Spinal cord (tissue), 10 donors: ENCODE results near the gene CAMK1D. TPM values are rescaled to one million over a fixed set of nuclear protein-coding genes. Genes with fewer than 3 reads are reported as not detected.
"Not testable (repeated sequence)": the region's sequence is repeated elsewhere in the genome, so short reads cannot be mapped to it uniquely, and the experiment has no call there.

Source experiments
- DNase-seq, 6 donors: peaks; one replicate each; pipeline versions ENCODE4 v3.0.0 to v3.0.0-alpha.2; 2013 to 2015; ENCODE audit warnings: low spot score in 6 of 6, low read depth in 4 of 6
- H3K27ac ChIP-seq: one replicate; pipeline ENCODE4 v1.5.1; 2013; ENCODE audit warnings: low read depth, low read length, control low read depth
- H3K27me3 ChIP-seq: one replicate; pipeline ENCODE4 v1.6.1; 2013; ENCODE audit warnings: low read length; ENCODE audit not compliant: control insufficient read depth, insufficient read depth
- H3K36me3 ChIP-seq: one replicate; pipeline ENCODE4 v1.6.1; 2013; ENCODE audit warnings: low read length; ENCODE audit not compliant: control insufficient read depth, insufficient read depth
- H3K4me1 ChIP-seq: one replicate; pipeline ENCODE4 v1.6.1; 2013; ENCODE audit warnings: low read length; ENCODE audit not compliant: control insufficient read depth, insufficient read depth
- H3K4me3 ChIP-seq: one replicate; pipeline ENCODE4 v1.5.1; 2013; ENCODE audit warnings: low read depth, low read length, control low read depth
- H3K9me3 ChIP-seq: one replicate; pipeline ENCODE4 v1.6.1; 2013; ENCODE audit warnings: low read length; ENCODE audit not compliant: control insufficient read depth, insufficient read depth
- WGBS: methylation state at CpG from one replicate; pipeline ENCODE4 v1.1.5; 2013; ENCODE audit warnings: missing lambda C conversion rate; ENCODE audit not compliant: insufficient coverage; 5-methylcytosine and 5-hydroxymethylcytosine counted together
- polyA plus RNA-seq, 2 donors: library from polyadenylated mRNA; unstranded; fragments of 120-200 nt; gene quantifications; one replicate each; pipeline ENCODE4 v1.2.1, GENCODE V29; 2013; ENCODE audit not compliant: insufficient read length in 2 of 2
- total RNA-seq, 2 donors: library from RNA; depleted of rRNA in 1 of 2; stranded (reverse); fragments of 120-200 nt in 1 of 2; fragments of >200 nt in 1 of 2; gene quantifications; one replicate each; pipeline versions ENCODE4 v1.2.3 to v1.2.4, GENCODE V29; 2013 to 2014
- donor health status: healthy.

CAMK1D gene
- total and polyA plus RNA-seq, 4 donors = 25.2 to 39.0 (median 33.9) TPM

DNA sequence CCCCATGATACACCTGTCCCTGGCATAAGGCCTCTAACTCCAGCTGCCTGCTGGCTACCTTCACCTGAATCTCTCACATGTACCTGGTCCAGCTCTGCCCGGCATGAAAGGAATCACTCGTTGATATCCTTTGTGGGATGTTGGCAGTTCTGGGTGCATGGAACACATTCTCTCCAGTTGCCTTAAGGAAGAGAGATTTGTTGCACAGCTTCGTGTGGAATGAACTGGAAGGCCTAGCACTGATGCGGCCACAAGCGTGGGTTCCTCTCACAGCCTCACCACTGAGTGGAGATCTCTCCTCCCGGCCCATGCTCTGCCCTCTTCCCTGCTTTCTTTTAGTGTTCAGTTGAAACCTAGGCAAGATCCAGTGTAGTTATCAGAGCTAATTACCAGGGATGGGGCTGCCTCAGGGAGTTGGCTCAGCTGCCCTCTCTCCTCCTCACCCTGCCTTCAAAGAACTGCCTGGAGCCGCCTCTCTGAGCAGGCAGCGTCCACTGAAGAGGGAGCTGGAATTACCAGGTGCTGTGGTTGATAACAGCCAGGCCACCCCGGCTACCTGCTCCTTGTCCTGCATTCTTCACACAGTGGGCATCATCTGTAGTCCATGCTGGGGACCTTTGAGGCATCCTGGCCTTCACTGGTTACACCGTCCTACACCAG is 457.9 kb downstream of the CAMK1D start:
- Histone ChIP-seq H3K4me3 (no peak overlapping the region), H3K4me1 (peaks cover 8% of the 10 kb centered on the region), H3K27me3 (no peaks in the 10 kb centered on the region), H3K36me3 (no peaks in the 10 kb centered on the region), H3K9me3 (no peaks in the 10 kb centered on the region), H3K27ac (no peak overlapping the region)
- WGBS = 66% methylated on average over 7 of the region's 10 CpGs
- DNase-seq = peak in 1 of 6 donors; percentile 34

DNA sequence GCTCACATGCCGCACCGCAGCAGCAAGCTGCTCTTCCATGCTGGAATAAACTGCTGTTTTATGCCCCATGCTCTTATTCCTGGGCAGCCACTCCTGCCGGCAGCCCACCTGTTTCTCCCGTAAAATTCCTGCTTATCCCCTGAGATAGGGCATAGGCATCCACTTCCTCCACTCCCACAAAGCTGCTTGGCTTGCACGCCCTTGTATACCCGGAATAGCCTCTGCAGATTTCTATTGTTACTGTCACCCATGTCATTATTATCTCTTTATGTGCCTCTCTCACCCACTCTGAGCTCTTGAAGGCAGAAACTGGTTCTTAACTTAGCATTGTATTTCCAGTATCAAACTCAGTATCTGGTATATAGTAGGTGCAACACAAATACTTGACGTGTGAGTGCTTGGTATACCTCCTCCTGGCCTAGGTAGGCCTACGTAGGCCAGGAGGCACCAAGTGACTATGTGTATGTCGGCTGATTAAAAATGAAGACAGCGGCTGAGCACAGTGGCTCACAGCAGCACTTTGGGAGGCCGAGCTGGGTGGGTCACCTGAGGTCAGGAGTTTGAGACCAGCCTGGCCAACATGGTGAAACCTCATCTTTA is 458.8 kb downstream of the CAMK1D start:
- no peak overlapping the region for H3K27ac ChIP-seq
- no peaks in the 10 kb centered on the region for H3K36me3 ChIP-seq
- no peak for DNase-seq
- no peak overlapping the region for H3K4me3 ChIP-seq
- no peaks in the 10 kb centered on the region for H3K27me3 ChIP-seq
- H3K4me1 ChIP-seq = peaks cover 12% of the 10 kb centered on the region
- WGBS = 92% methylated on average over 9 of the region's 11 CpGs
- H3K9me3 ChIP-seq = no peaks in the 10 kb centered on the region

DNA sequence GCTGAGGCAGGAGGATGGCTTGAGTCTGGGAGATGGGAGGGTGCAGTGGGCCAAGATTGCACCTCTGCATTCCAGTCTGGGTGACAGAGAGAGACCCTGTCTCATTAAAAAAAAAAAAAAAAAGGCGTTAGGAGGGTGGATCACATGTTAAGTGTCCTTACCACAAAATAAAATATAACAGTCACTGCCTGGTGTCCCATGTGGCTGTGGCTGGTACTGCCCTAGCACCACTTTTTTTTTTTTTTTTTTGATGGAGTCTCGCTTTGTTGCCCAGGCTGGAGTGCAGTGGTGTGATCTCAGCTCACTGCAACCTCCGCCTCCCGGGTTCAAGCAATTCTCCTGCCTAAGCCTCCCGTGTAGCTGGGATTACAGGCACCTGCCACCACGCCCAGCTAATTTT is 460.7 kb downstream of the CAMK1D start:
- WGBS = 96% methylated on average over 5 of the region's 6 CpGs
- H3K36me3 ChIP-seq = not testable (repeated sequence)

DNA sequence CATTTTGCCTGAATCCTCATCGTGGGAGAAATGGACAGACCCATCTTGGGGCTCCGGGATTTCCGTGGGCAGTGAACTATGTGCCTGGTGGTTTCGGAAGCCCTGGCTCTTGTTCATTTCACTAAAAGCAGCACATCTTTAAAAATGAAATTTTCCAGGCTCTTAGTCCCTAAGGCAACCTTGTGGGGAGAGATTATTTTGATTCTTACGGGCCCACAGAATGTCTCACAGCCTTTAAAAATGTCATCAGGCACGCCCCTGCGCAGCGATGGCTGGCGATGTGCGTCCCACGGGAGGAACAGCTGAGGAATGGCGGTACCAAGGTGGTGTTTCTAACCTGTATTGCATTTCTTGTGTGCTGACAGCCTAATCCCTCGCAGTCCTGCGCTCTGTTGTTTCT is 462.5 kb downstream of the CAMK1D start:
- WGBS = 89% methylated on average over 11 of the region's 14 CpGs
- DNase-seq = peak in 1 of 6 donors; percentile 71
- peaks cover 15% of the 10 kb centered on the region for H3K36me3 ChIP-seq
- H3K9me3 ChIP-seq = no peaks in the 10 kb centered on the region
- H3K27me3 ChIP-seq = no peaks in the 10 kb centered on the region
- H3K27ac ChIP-seq = no peak overlapping the region
- no peak overlapping the region for H3K4me3 ChIP-seq
- H3K4me1 ChIP-seq = peaks cover 12% of the 10 kb centered on the region

More for the DNA sequence above, 460.7 kb downstream of the CAMK1D start:
- not testable (repeated sequence) for H3K27me3 ChIP-seq, H3K27ac ChIP-seq, DNase-seq, H3K9me3 ChIP-seq, H3K4me3 ChIP-seq
- H3K4me1 ChIP-seq = peaks cover 12% of the 10 kb centered on the region

DNA sequence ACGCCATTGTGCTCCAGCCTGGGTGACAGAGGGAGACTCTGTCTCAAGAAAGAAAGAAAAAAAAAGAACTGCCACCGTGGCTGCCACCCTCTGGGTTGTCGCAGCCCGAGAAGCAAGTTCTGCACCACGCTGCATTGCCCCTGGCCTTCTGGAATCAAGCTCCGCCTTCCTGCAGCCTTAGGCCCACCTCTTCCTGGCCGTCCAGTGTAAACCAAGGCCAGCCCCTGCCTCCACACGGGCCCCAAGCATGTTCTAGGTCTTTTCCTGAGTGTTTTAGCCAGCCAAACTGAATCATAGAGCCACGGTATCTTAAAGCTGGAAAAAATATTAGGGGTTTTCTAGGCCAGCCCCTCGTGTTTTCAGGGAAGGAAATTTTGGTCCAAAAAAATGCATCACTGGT is 463.2 kb downstream of the CAMK1D start:
- 74% methylated on average over 9 of the region's 10 CpGs for WGBS
- peaks cover 12% of the 10 kb centered on the region for H3K4me1 ChIP-seq

DNA sequence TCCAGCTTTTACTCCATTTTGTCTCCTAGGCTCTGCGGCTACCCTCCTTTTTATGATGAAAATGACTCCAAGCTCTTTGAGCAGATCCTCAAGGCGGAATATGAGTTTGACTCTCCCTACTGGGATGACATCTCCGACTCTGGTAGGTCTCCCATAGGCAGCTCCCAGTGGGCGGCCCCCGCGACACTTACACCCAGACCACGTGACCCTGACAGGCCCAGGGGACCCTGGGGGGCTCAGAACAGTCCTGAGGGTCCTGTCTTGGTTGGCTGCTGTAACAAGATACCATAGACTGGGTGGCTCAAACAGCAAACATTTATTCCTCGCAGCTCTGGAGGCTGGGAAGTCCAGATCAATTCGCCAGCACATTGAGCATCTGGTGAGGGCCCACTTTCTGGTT is 464.8 kb downstream of the CAMK1D start:
- Histone ChIP-seq H3K4me1 (peaks cover 10% of the 10 kb centered on the region), H3K27ac (no peak overlapping the region), H3K4me3 (no peak overlapping the region), H3K9me3 (no peaks in the 10 kb centered on the region), H3K27me3 (no peaks in the 10 kb centered on the region), H3K36me3 (peaks cover 17% of the 10 kb centered on the region)
- WGBS = 100% methylated on average over 9 of the region's 9 CpGs
- DNase-seq = no peak

More for the DNA sequence above, 463.2 kb downstream of the CAMK1D start:
- Histone ChIP-seq H3K27me3 (no peaks in the 10 kb centered on the region), H3K9me3 (no peaks in the 10 kb centered on the region), H3K4me3 (no peak overlapping the region), H3K36me3 (peaks cover 15% of the 10 kb centered on the region), H3K27ac (no peak overlapping the region)
- no peak for DNase-seq

DNA sequence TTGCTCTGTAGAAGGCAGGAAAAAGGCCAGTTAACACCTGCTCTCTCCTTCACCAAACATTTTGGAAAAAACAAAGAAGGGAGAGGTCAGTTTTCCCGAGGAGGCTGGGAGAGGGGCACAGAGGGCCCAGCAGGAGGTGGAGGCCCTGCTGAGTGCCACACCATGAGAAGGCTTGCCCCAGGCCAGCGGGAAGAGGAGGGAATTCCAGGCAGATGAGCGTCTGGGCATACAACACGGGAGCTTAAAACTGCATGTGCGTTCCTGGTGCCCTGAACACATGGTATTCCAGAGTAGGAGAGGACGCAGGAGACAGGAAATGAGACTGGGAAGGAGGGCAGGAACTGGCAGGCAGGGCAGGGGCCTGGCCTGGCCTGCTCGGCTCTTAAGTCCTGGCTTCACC is 469.7 kb downstream of the CAMK1D start:
- no peak for DNase-seq
- H3K36me3 ChIP-seq = peaks cover 29% of the 10 kb centered on the region
- no peak overlapping the region for H3K4me3 ChIP-seq
- no peaks in the 10 kb centered on the region for H3K9me3 ChIP-seq
- no peaks in the 10 kb centered on the region for H3K27me3 ChIP-seq
- H3K4me1 ChIP-seq = peaks cover 22% of the 10 kb centered on the region
- H3K27ac ChIP-seq = no peak overlapping the region
- WGBS = 54% methylated on average over 7 of the region's 7 CpGs

DNA sequence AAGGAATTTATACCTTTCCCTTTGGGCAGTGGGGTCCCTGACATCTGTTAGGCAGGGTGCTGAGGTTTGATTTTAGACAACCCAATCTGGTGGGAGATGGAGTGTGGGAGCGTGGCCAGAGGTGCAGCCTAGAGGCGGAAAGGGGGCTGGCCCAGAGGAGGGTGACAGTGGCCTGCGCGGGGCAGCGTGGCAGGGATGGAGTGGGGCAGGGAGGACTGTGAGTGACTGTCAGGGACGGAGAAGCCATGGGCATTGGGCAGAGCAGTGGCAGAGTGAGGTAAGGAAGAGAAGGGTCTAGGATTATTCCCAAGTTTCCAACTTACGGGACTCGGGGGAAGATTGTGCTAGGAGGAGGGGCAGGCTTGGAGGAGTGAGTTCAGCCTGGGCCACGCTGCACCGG is 470.3 kb downstream of the CAMK1D start:
- 97% methylated on average over 10 of the region's 10 CpGs for WGBS
- Histone ChIP-seq H3K4me3 (no peak overlapping the region), H3K9me3 (no peaks in the 10 kb centered on the region), H3K27ac (no peak overlapping the region), H3K27me3 (no peaks in the 10 kb centered on the region), H3K36me3 (peaks cover 24% of the 10 kb centered on the region), H3K4me1 (peaks cover 22% of the 10 kb centered on the region)
- DNase-seq = no peak

DNA sequence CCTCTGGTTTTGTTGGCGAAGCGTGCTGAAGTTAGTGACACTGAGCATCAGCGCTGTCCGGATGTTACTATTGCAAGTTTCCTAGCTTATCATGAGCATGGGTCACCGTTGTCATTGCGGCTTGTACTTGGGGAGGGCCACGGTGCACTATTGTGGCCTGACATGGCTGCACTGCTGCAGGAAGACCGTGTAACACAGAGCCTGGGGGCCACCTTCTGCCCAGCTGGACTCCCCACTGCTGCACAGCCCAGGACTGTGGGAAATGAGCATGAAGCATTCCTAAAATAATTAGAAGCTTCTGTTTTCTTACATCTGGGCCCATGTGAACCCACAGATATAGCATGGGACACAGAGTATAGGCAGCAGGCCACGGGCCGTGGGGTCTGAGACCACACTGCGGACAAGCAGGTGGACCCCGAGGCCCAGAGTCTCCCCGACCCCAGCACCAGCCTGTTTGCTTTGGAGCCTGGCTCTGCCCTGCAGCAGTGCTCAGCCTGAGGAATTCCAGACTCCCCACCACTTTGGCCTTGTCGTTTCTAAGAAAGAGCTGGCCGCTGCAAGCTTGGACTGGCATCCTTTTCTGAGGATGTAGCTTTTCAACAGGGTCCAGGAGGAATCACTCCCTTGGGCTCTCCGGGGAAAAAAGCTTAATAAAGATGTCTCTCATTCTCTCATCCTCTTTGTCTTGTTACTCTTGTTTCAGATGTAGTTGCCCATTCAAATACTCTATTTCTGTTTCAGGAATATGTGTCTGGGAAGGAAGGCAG is 473.0 kb downstream of the CAMK1D start:
- Histone ChIP-seq H3K27ac (peak overlapping the region; percentile 64), H3K27me3 (no peaks in the 10 kb centered on the region), H3K4me3 (no peak overlapping the region), H3K36me3 (peaks cover 21% of the 10 kb centered on the region), H3K4me1 (peaks cover 22% of the 10 kb centered on the region), H3K9me3 (no peaks in the 10 kb centered on the region)
- peak in 1 of 6 donors; percentile 52 for DNase-seq
- 78% methylated on average over 13 of the region's 16 CpGs for WGBS

DNA sequence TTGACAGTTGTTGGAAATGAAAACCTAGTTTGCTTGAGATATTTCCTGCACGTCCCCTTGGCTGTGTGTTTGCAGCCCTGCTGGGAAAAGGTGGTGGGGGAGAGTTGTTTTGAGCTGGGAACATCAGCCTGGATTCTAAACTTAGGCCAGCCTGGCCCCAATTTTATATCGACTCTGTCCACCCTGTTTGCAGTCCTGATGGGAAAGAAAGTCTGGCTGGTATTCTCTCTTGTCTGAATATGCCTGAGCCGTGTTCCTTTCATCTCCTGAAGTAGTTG is 473.5 kb downstream of the CAMK1D start:
- Histone ChIP-seq H3K36me3 (peaks cover 22% of the 10 kb centered on the region), H3K27ac (peak overlapping the region; percentile 64), H3K9me3 (no peaks in the 10 kb centered on the region), H3K4me3 (no peak overlapping the region), H3K4me1 (peaks cover 22% of the 10 kb centered on the region), H3K27me3 (no peaks in the 10 kb centered on the region)
- DNase-seq = peak in 1 of 6 donors; percentile 38
- WGBS = 50% methylated on average over 1 of the region's 3 CpGs
